HCT116 (cell line): ENCODE data around the gene TRIM45. TPM values are rescaled to one million over a fixed set of nuclear protein-coding genes. Genes with fewer than 3 reads are reported as not detected.

Experiments used
- ATAC-seq: fragments of 200-7000 bp; cut with Tn5 transposase; 2 replicates; pipeline ENCODE4 v1.9.1; 2020; ENCODE audit warnings: mild to moderate bottlenecking, moderate library complexity
- BruUV-seq: library from RNA; stranded (reverse); fragments of 400-500 nt; replicated peaks from 2 replicates; lab custom pipeline; 2021; lab: Mats Ljungman, UMichigan
- CTCF ChIA-PET: fragments of 300-600 bp; sonication (Branson Sonifier 250); formaldehyde crosslinking; loops from one replicate; lab custom pipeline; 2021; ENCODE audit warnings: antibody characterized with exemption; lab: Charles Lee
- POLR2A ChIA-PET: fragments of 300-600, 350-600 bp; sonication (Branson Sonifier 250); formaldehyde crosslinking; loops from one replicate; lab custom pipeline; 2021; ENCODE audit warnings: antibody characterized with exemption; lab: Charles Lee
- RAD21 ChIA-PET, 2 experiments: fragments of 300-600 bp; sonication (Branson Sonifier 250); formaldehyde crosslinking; loops; one replicate each; lab custom pipeline; 2023; ENCODE audit warnings: low total read pairs in 2 of 2; ENCODE audit not compliant: uncharacterized antibody in 2 of 2, unreplicated experiment in 2 of 2, low non-redundant PET in 1 of 2; lab: Charles Lee
- DNase-seq: peaks from one replicate; pipeline ENCODE4 v3.0.0-alpha.2; 2010; ENCODE audit warnings: low read depth, low spot score
- H2AFZ ChIP-seq: fragments of 200-600 bp; shearing (Covaris generic), sonication (generic); 2 replicates; pipeline ENCODE4 v1.6.1; 2017; ENCODE audit warnings: low read depth, mixed run types, mixed read lengths, antibody characterized with exemption, low read length; ENCODE audit not compliant: poor library complexity, severe bottlenecking
- H3K27ac ChIP-seq: 2 replicates; pipeline ENCODE4 v1.5.1; 2012; ENCODE audit warnings: low read depth, low read length
- H3K27me3 ChIP-seq: fragments of 200-600 bp; sonication (generic); 2 replicates; pipeline ENCODE4 v1.6.1; 2016; ENCODE audit warnings: mixed run types, low read length, mixed read lengths; ENCODE audit not compliant: insufficient read depth
- H3K36me3 ChIP-seq, 2 experiments: fragments of 200-500 bp in 1 of 2; fragments of 200-600 bp in 1 of 2; sonication (Bioruptor generic) in 1 of 2; sonication (generic) in 1 of 2; 2 replicates each; pipeline versions ENCODE4 v1.5.1 to v1.6.1; 2014 to 2016; ENCODE audit warnings: low read length in 2 of 2, inconsistent platforms in 1 of 2, mixed read lengths in 1 of 2, mixed run types in 1 of 2; ENCODE audit not compliant: insufficient read depth in 2 of 2, control insufficient read depth in 1 of 2
- H3K4me1 ChIP-seq, 2 experiments: fragments of 200-600 bp in 1 of 2; sonication (generic) in 1 of 2; 2 replicates each; pipeline versions ENCODE4 v1.5.1 to v1.6.1; 2012 to 2017; ENCODE audit warnings: low read length in 2 of 2, inconsistent platforms in 1 of 2, mild to moderate bottlenecking in 1 of 2, mixed read lengths in 1 of 2, mixed run types in 1 of 2, moderate library complexity in 1 of 2; ENCODE audit not compliant: insufficient read depth in 2 of 2, control insufficient read depth in 1 of 2
- H3K4me2 ChIP-seq: fragments of 200-600 bp; sonication (generic); 2 replicates; pipeline ENCODE4 v1.6.1; 2017; ENCODE audit warnings: mixed run types, low read length, mixed read lengths
- H3K4me3 ChIP-seq, 2 experiments: fragments of 200-600 bp in 1 of 2; sonication (generic) in 1 of 2; replicated peaks in 1 of 2; 2 replicates each; pipeline ENCODE4 v1.5.1; 2011 to 2016; ENCODE audit warnings: low read length in 2 of 2, control low read depth in 1 of 2, low read depth in 1 of 2, mild to moderate bottlenecking in 1 of 2, mixed read lengths in 1 of 2, mixed run types in 1 of 2
- H3K79me2 ChIP-seq: fragments of 200-600 bp; sonication (generic); 2 replicates; pipeline ENCODE4 v1.6.1; 2017; ENCODE audit warnings: mild to moderate bottlenecking, mixed run types, low read length, moderate library complexity, mixed read lengths; ENCODE audit not compliant: insufficient read depth
- H3K9ac ChIP-seq: fragments of 200-600 bp; sonication (generic); 2 replicates; pipeline ENCODE4 v1.6.1; 2016; ENCODE audit warnings: low read length, mixed read lengths
- H3K9me2 ChIP-seq: fragments of 200-600 bp; sonication (generic), shearing (Covaris generic); 2 replicates; pipeline ENCODE4 v1.6.1; 2017; ENCODE audit warnings: mixed run types, mild to moderate bottlenecking, moderate library complexity; ENCODE audit not compliant: insufficient read depth
- H3K9me3 ChIP-seq, 2 experiments: fragments of 200-500 bp in 1 of 2; fragments of 200-600 bp in 1 of 2; sonication (Bioruptor generic) in 1 of 2; sonication (generic) in 1 of 2; 2 replicates each; pipeline ENCODE4 v1.6.1; 2014 to 2017; ENCODE audit warnings: low read length in 2 of 2, mixed read lengths in 2 of 2, inconsistent platforms in 1 of 2, low read depth in 1 of 2, mild to moderate bottlenecking in 1 of 2, mixed run types in 1 of 2, moderate library complexity in 1 of 2; ENCODE audit not compliant: control insufficient read depth in 1 of 2, insufficient read depth in 1 of 2
- H4K20me1 ChIP-seq: fragments of 200-600 bp; sonication (generic), shearing (Covaris generic); 2 replicates; pipeline ENCODE4 v1.6.1; 2017; ENCODE audit warnings: mixed run types, mild to moderate bottlenecking, moderate library complexity; ENCODE audit not compliant: insufficient read depth
- ATF3 ChIP-seq: IDR thresholded peaks from 2 replicates; pipeline ENCODE4 v1.6.1; 2012
- CBX3 ChIP-seq: IDR thresholded peaks from 2 replicates; pipeline ENCODE4 v1.6.1; 2012; ENCODE audit warnings: low read depth
- EGR1 ChIP-seq: IDR thresholded peaks from 2 replicates; pipeline ENCODE4 v1.6.1; 2012; ENCODE audit warnings: low read depth
- EZH2 ChIP-seq: fragments of 200-600 bp; sonication (generic); IDR thresholded peaks from 2 replicates; pipeline ENCODE4 v1.6.1; 2017; ENCODE audit warnings: antibody characterized with exemption, mixed run types
- EZH2phosphoT487 ChIP-seq: fragments of 200-600 bp; IDR thresholded peaks from 2 replicates; pipeline ENCODE4 v1.6.1; 2018; ENCODE audit warnings: antibody characterized with exemption, borderline replicate concordance
- FOSL1 ChIP-seq: IDR thresholded peaks from 2 replicates; pipeline ENCODE4 v1.6.1; 2012; ENCODE audit warnings: low read depth
- JUND ChIP-seq: IDR thresholded peaks from 2 replicates; pipeline ENCODE4 v1.6.1; 2012
- POLR2A ChIP-seq: IDR thresholded peaks from 2 replicates; pipeline ENCODE4 v1.7.0; 2011; ENCODE audit warnings: borderline replicate concordance; ENCODE audit not compliant: insufficient read depth, insufficient read length; ENCODE audit errors: extremely low read depth
- POLR2AphosphoS5 ChIP-seq: IDR thresholded peaks from 2 replicates; pipeline ENCODE4 v1.6.1; 2011; ENCODE audit warnings: mild to moderate bottlenecking, low read depth, low read length, moderate library complexity
- RAD21 ChIP-seq: IDR thresholded peaks from 2 replicates; pipeline ENCODE4 v1.6.1; 2012; ENCODE audit warnings: low read depth, mild to moderate bottlenecking
- REST ChIP-seq: IDR thresholded peaks from 2 replicates; pipeline ENCODE4 v1.6.1; 2012; ENCODE audit warnings: low read depth
- SIN3A ChIP-seq: IDR thresholded peaks from 2 replicates; pipeline ENCODE4 v1.6.1; 2012; ENCODE audit warnings: low read depth
- SP1 ChIP-seq: IDR thresholded peaks from 2 replicates; pipeline ENCODE4 v1.6.1; 2012; ENCODE audit warnings: low read depth
- SRF ChIP-seq: IDR thresholded peaks from 2 replicates; pipeline ENCODE4 v1.6.1; 2012; ENCODE audit warnings: low read depth
- TCF7L2 ChIP-seq: IDR thresholded peaks from 2 replicates; pipeline ENCODE4 v1.7.0; 2011; ENCODE audit warnings: borderline replicate concordance, inconsistent platforms; ENCODE audit not compliant: insufficient read depth, insufficient read length; ENCODE audit errors: extremely low read depth
- ZBTB33 ChIP-seq: IDR thresholded peaks from 2 replicates; pipeline ENCODE4 v1.6.1; 2011; ENCODE audit warnings: mild to moderate bottlenecking, low read length, moderate library complexity; ENCODE audit not compliant: insufficient replicate concordance; ENCODE audit errors: extremely low read depth
- ZFX ChIP-seq: fragments of 450-650 bp; IDR thresholded peaks from 2 replicates; pipeline ENCODE4 v1.6.1; 2017
- ZNF274 ChIP-seq: fragments of 200-500 bp; sonication (Bioruptor generic); IDR thresholded peaks from 2 replicates; pipeline ENCODE4 v1.6.1; 2014; ENCODE audit warnings: mild to moderate bottlenecking, low read depth, low read length, inconsistent platforms
- intact Hi-C: fragments of 100-400 bp; cut with micrococcal nuclease; formaldehyde crosslinking; loops from 2 replicates; pipeline ENCODE4 v1.10.0; 2022
- total RNA-seq: library from RNA; stranded (reverse); gene quantifications from one replicate; pipeline ENCODE4 v1.2.1, GENCODE V29; 2021; ENCODE audit not compliant: unreplicated experiment

The TRIM45 gene
- total RNA-seq, 1 experiment from 2014 or later = 3.5 TPM

- intact Hi-C loops = no loop called here
- Histone ChIP-seq H4K20me1 (no peaks in the 10 kb centered on the region), H3K79me2 (no peaks in the 10 kb centered on the region), H3K27ac (no peak overlapping the region), H3K36me3 (no peaks in the 10 kb centered on the region), H3K9me2 (no peaks in the 10 kb centered on the region), H3K9me3 (no peaks in the 10 kb centered on the region), H3K4me2 (no peak overlapping the region), H3K9ac (no peak overlapping the region), H3K4me1 (no peaks in the 10 kb centered on the region), H3K27me3 (no peaks in the 10 kb centered on the region), H2AFZ (no peak overlapping the region), H3K4me3 (no peak overlapping the region)
- DNase-seq (no peak), ATAC-seq (no peak)
- no TSS peak for BruUV-seq
- POLR2A ChIA-PET = no interaction called here
- TF ChIP-seq RAD21 = no peak
- no peak for TF ChIP-seq EZH2
- TF ChIP-seq ZBTB33 = no peak
- no peak for TF ChIP-seq TCF7L2
- no peak for TF ChIP-seq EZH2phosphoT487
- TF ChIP-seq JUND = no peak
- no peak for TF ChIP-seq FOSL1
- TF ChIP-seq SP1 = no peak
- TF ChIP-seq CBX3 = no peak
- no peak for TF ChIP-seq POLR2AphosphoS5
- no peak for TF ChIP-seq SIN3A
- TF ChIP-seq POLR2A = no peak
- no peak for TF ChIP-seq ATF3
- no peak for TF ChIP-seq EGR1
- TF ChIP-seq REST = no peak
- TF ChIP-seq ZNF274 = no peak
- no peak for TF ChIP-seq SRF
- no peak for TF ChIP-seq ZFX
- CTCF ChIA-PET = no interaction called here
- RAD21 ChIA-PET = no interaction called here
Observed at GRCh38 chr1:117138561-117138960, 17.0 kb upstream of the TRIM45 start.
